ENCODE measurements around the gene SSH2.

The SSH2 gene

GRCh38 chr17:29929533-29930408 is at the start of gene SSH2 (continued):
- TF ChIP-seq ZBTB20 (tag by site-specific recombination; IDR thresholded peaks at IDR 0.05) (peak; percentile 70; the same call in 1 of the 2 replicates), ZNF692 (tag by site-specific recombination; IDR thresholded peaks at IDR 0.05) (peak; percentile 61; the same call in 1 of the 2 replicates), ZBTB48 (tag by site-specific recombination; IDR thresholded peaks at IDR 0.05) (peak; percentile 65), PRDM10 (tag by site-specific recombination; IDR thresholded peaks at IDR 0.05) (peak; percentile 97), KLF16 (tag by site-specific recombination; IDR thresholded peaks at IDR 0.05) (peak; percentile 57; the same call in 1 of the 2 replicates), ZBTB8A (tag by site-specific recombination; IDR thresholded peaks at IDR 0.05) (peak; percentile 70), KLF10 (tag by site-specific recombination; IDR thresholded peaks at IDR 0.05) (no peak), KLF7 (tag by site-specific recombination; IDR thresholded peaks at IDR 0.05; ENCODE audit: borderline replicate concordance) (peak; percentile 35; the same call in 1 of the 2 replicates), ZNF571 (tag by site-specific recombination; IDR thresholded peaks at IDR 0.05) (no peak), SALL2 (tag by site-specific recombination; IDR thresholded peaks at IDR 0.05; ENCODE audit: borderline replicate concordance) (no peak), RBAK (tag by site-specific recombination; IDR thresholded peaks at IDR 0.05) (no peak), TSHZ1 (tag by site-specific recombination; IDR thresholded peaks at IDR 0.05; ENCODE audit: borderline replicate concordance) (no peak), ZEB2 (tag by site-specific recombination; IDR thresholded peaks at IDR 0.05) (peak; percentile 63), ZNF473 (tag by site-specific recombination; IDR thresholded peaks at IDR 0.05) (no peak), ZNF37A (tag by site-specific recombination; IDR thresholded peaks at IDR 0.05) (no peak), HIC1 (tag by site-specific recombination; IDR thresholded peaks at IDR 0.05) (peak; percentile 91), ZBTB11 (tag by site-specific recombination; conservative IDR thresholded peaks at IDR 0.05; ENCODE audit: low read depth) (peak; percentile 59), ZNF10 (tag by site-specific recombination; IDR thresholded peaks at IDR 0.05) (0 out of 2 replicates have a peak, but pooled peaks have one; percentile 8), TCF7L2 (IDR thresholded peaks at IDR 0.05; ENCODE audit: borderline replicate concordance, low read depth, low read length) (no peak), ZNF398 (tag by site-specific recombination; IDR thresholded peaks at IDR 0.05) (peak; percentile 92), SETDB1 (IDR thresholded peaks at IDR 0.05; ENCODE audit: insufficient read length, low read length) (no peak), GLIS1 (tag by site-specific recombination; IDR thresholded peaks at IDR 0.05) (peak; percentile 61)

Measured in HEK293 (cell line).